ENCODE data around the gene KCMF1. TPM values are rescaled to one million over a fixed set of nuclear protein-coding genes. Genes with fewer than 3 reads are reported as not detected.
"Not testable (repeated sequence)": the region's sequence is repeated elsewhere in the genome, so short reads cannot be mapped to it uniquely, and the experiment has no call there.

KCMF1 gene
- total RNA-seq, 1 experiment from 2014 or later: 97.8 TPM

- Histone ChIP-seq H3K27ac (peak overlapping the region; percentile 80), H4K20me1 (ENCODE audit: insufficient read depth) (no peaks in the 10 kb centered on the region), H3K4me1 (replicated peaks; ENCODE audit: insufficient read depth) (peaks cover 58% of the 10 kb centered on the region), H3K9me3 (ENCODE audit: insufficient read depth, low read depth) (no peaks in the 10 kb centered on the region), H3K4me2 (no peak overlapping the region), H3K36me3 (ENCODE audit: low read depth) (no peaks in the 10 kb centered on the region), H3K9me2 (ENCODE audit: insufficient read depth) (no peaks in the 10 kb centered on the region), H2AFZ (no peak overlapping the region), H3K4me3 (no peak overlapping the region), H3F3A (ENCODE audit: insufficient read depth, low read depth) (peaks cover 41% of the 10 kb centered on the region), H3K27me3 (ENCODE audit: insufficient read depth, low read depth) (no peaks in the 10 kb centered on the region), H3K79me2 (ENCODE audit: low read depth) (no peaks in the 10 kb centered on the region)
- BruUV-seq (replicated peaks): no TSS peak
- ChIA-PET POLR2A (ENCODE audit: unreplicated experiment) (interaction anchor here (0.8 kb wide), 1 partner anchor 15 kb away, joined by 6 read pairs; no protein-coding TSS in a partner anchor), CTCF (no interaction called here)
- no peak for DNase-seq
- intact Hi-C loops (cut with micrococcal nuclease; ENCODE audit: unreplicated experiment): no loop called here
- TF ChIP-seq EZH2 (IDR thresholded peaks at IDR 0.05; ENCODE audit: low read depth): no peak
- TF ChIP-seq CTCF (conservative IDR thresholded peaks at IDR 0.05): no peak
Observed at GRCh38 chr2:84942964-84943421, 28.0 kb upstream of the KCMF1 start.

DNA sequence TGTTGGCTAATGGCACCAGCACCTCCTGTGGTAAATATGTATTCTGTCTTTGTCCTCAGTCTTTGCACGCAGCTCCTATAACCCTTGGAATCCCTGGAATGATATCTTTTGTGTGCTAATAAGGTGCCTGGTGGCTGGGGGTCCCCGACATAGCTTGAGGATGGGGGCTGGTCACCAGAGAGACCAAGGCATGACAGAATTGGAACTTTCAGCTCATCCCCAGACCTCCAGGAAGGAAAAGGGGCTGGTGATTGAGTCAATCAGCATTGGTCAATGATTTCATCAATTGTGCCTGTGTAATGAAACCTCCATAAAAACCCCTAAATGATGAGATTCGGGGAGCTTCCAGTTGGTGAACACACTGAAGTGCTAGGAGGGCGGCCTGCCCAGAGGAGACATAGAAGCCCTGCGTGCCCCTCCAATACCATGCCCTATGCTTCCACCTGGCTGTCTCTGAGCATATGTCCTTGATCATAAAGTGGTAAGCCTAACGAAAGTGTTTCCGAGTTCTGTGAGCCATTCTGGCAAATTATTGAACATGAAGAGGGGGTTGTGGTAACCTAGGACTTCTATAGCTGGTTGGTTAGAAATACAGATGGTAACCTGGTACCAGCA, 26.6 kb upstream of the KCMF1 start:
- Histone ChIP-seq H3K27ac (peak overlapping the region; percentile 94), H3K27me3 (ENCODE audit: insufficient read depth, low read depth) (no peaks in the 10 kb centered on the region), H3K79me2 (ENCODE audit: low read depth) (no peaks in the 10 kb centered on the region), H3K36me3 (ENCODE audit: low read depth) (no peaks in the 10 kb centered on the region), H2AFZ (no peak overlapping the region), H3K4me2 (peak overlapping the region; percentile 74), H3K9me2 (ENCODE audit: insufficient read depth) (no peaks in the 10 kb centered on the region), H4K20me1 (ENCODE audit: insufficient read depth) (no peaks in the 10 kb centered on the region), H3F3A (ENCODE audit: insufficient read depth, low read depth) (peaks cover 41% of the 10 kb centered on the region), H3K9me3 (ENCODE audit: insufficient read depth, low read depth) (no peaks in the 10 kb centered on the region), H3K4me1 (replicated peaks; ENCODE audit: insufficient read depth) (peaks cover 58% of the 10 kb centered on the region), H3K4me3 (no peak overlapping the region)
- DNase-seq: no peak
- ChIA-PET POLR2A (ENCODE audit: unreplicated experiment) (interaction anchor here (0.6 kb wide), 1 partner anchor 59 kb away, joined by 4 read pairs; no protein-coding TSS in a partner anchor), CTCF (no interaction called here)
- no peak for TF ChIP-seq CTCF (conservative IDR thresholded peaks at IDR 0.05)
- no peak for TF ChIP-seq EZH2 (IDR thresholded peaks at IDR 0.05; ENCODE audit: low read depth)
- no TSS peak for BruUV-seq (replicated peaks)
- intact Hi-C loops (cut with micrococcal nuclease; ENCODE audit: unreplicated experiment): no loop called here

DNA sequence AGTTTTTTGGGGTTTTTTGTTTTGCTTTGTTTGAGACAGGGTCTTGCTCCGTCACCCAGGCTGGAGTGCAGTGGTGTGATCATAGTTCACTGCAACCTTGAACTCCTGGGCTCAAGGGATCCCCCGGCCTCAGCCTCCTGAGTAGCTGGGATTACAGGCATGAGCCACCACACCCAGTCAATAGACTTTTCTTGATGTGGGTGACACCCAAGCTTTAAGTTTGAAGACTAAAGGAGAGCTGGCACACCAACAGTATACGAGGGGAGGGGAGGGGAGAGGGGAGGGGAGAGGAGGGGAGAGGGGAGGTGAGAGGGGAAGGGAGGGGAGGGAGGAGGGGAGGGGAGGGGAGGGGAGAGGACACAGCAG, 25.1 kb upstream of the KCMF1 start:
- not testable (repeated sequence) for H3K9me2 ChIP-seq (ENCODE audit: insufficient read depth); H3K27me3 ChIP-seq (ENCODE audit: insufficient read depth, low read depth); BruUV-seq (replicated peaks); H3K36me3 ChIP-seq (ENCODE audit: low read depth); H3K79me2 ChIP-seq (ENCODE audit: low read depth); H4K20me1 ChIP-seq (ENCODE audit: insufficient read depth); H2AFZ ChIP-seq; H3K9me3 ChIP-seq (ENCODE audit: insufficient read depth, low read depth)
- CTCF ChIA-PET: interaction anchor here (0.5 to 1.8 kb wide), 6 partner anchors 12 to 72 kb away, joined by 3 to 5 read pairs (median 4); no protein-coding TSS in a partner anchor
- peaks cover 58% of the 10 kb centered on the region for H3K4me1 ChIP-seq (replicated peaks; ENCODE audit: insufficient read depth)
- H3K4me2 ChIP-seq: peak overlapping the region; percentile 74
- peak in 1 of 2 experiments; percentile 48 for DNase-seq
- H3K4me3 ChIP-seq: peak overlapping the region; percentile 34; the same call in 1 of the 2 replicates
- H3F3A ChIP-seq (ENCODE audit: insufficient read depth, low read depth): peaks cover 41% of the 10 kb centered on the region
- POLR2A ChIA-PET (ENCODE audit: unreplicated experiment): interaction anchor here (0.5 to 1.6 kb wide), 4 partner anchors 13 to 408 kb away, joined by 4 to 30 read pairs (median 16); partner anchors contain the start of gene RETSAT
- peak overlapping the region; percentile 94 for H3K27ac ChIP-seq
- intact Hi-C loops (cut with micrococcal nuclease; ENCODE audit: unreplicated experiment): loop anchor here (1.0 kb wide), 1 partner anchor 12 kb away; no protein-coding TSS in a partner anchor
